K562 (cell line): ENCODE data around the gene DAPK1. TPM values are rescaled to one million over a fixed set of nuclear protein-coding genes. Genes with fewer than 3 reads are reported as not detected.
A peak's percentile ranks its signal among the peaks of the same experiment; 100 is the strongest.

Experiments
- ATAC-seq: fragments of 200-7000 bp; cut with Tn5 transposase; 3 replicates; pipeline ENCODE4 v1.9.1; 2020; ENCODE audit warnings: moderate library complexity
- BruUV-seq: library from RNA; stranded (reverse); fragments of 400-500 nt; replicated peaks from 2 replicates; lab custom pipeline; 2021; lab: Mats Ljungman, UMichigan
- CTCF ChIA-PET: fragments of 300-600 bp; formaldehyde crosslinking; extraction: SDS; loops from one replicate; lab custom pipeline; 2021; ENCODE audit warnings: low intra/inter-chr PET ratio; lab: Yijun Ruan, JAX
- POLR2A ChIA-PET: fragments of 300-600, 350-650 bp; sonication (Branson Sonifier 250); formaldehyde crosslinking; extraction: SDS; loops from one replicate; lab custom pipeline; 2021; ENCODE audit warnings: antibody characterized with exemption, inconsistent platforms; lab: Yijun Ruan, JAX
- DNase-seq, 4 experiments: peaks; one replicate each; pipeline versions ENCODE4 v3.0.0 to v3.0.0-alpha.2; 2011 to 2018; ENCODE audit warnings: low spot score in 3 of 4, mixed read lengths in 3 of 4; ENCODE audit errors: extremely low read depth in 1 of 4
- FAIRE-seq: peaks from 2 replicates; lab custom pipeline; 2011; peaks lifted over from hg19 to GRCh38; lab: Jason Lieb, UNC
- H2AFZ ChIP-seq: 2 replicates; pipeline ENCODE4 v1.6.0; 2011; ENCODE audit warnings: low read depth, low read length, control low read depth, inconsistent platforms
- H3K27ac ChIP-seq: fragments of 200-600 bp; 3 replicates; pipeline ENCODE4 v1.8.0; 2011; ENCODE audit warnings: low read depth, mild to moderate bottlenecking, control low read depth, inconsistent platforms, low read length, moderate library complexity, mixed read lengths; ENCODE audit errors: extremely low read depth
- H3K27me3 ChIP-seq, 2 experiments: fragments of 300-600 bp in 1 of 2; 2 replicates in 1 of 2; 3 replicates in 1 of 2; pipeline versions ENCODE4 v1.6.0 to v1.8.0; 2011; ENCODE audit warnings: inconsistent platforms in 2 of 2, low read length in 2 of 2, mild to moderate bottlenecking in 1 of 2, mixed read lengths in 1 of 2, moderate library complexity in 1 of 2; ENCODE audit not compliant: control insufficient read depth in 2 of 2, insufficient read depth in 2 of 2
- H3K36me3 ChIP-seq: fragments of 300-600 bp; 3 replicates; pipeline ENCODE4 v1.8.0; 2011; ENCODE audit warnings: mild to moderate bottlenecking, low read length, inconsistent platforms; ENCODE audit not compliant: control insufficient read depth, insufficient read depth
- H3K4me1 ChIP-seq, 2 experiments: fragments of 200-600 bp in 1 of 2; replicated peaks in 1 of 2; 2 replicates in 1 of 2; 3 replicates in 1 of 2; pipeline versions ENCODE4 v1.5.1 to v1.8.0; 2011; ENCODE audit warnings: inconsistent platforms in 2 of 2, low read length in 2 of 2, mild to moderate bottlenecking in 1 of 2, mixed read lengths in 1 of 2, moderate library complexity in 1 of 2; ENCODE audit not compliant: control insufficient read depth in 2 of 2, insufficient read depth in 2 of 2
- H3K4me2 ChIP-seq: 2 replicates; pipeline ENCODE4 v1.6.1; 2011; ENCODE audit warnings: low read length, control low read depth, inconsistent platforms, mixed read lengths; ENCODE audit not compliant: insufficient read depth
- H3K4me3 ChIP-seq: fragments of 200-600 bp; sonication (generic), shearing (Covaris generic); 2 replicates; pipeline ENCODE4 v1.5.1; 2016; ENCODE audit warnings: control low read depth, inconsistent platforms
- H3K79me2 ChIP-seq: fragments of 200-600 bp; 3 replicates; pipeline ENCODE4 v1.8.0; 2011; ENCODE audit warnings: low read length, inconsistent platforms; ENCODE audit not compliant: control insufficient read depth, insufficient read depth
- H3K9ac ChIP-seq, 2 experiments: 2 replicates each; pipeline versions ENCODE4 v1.6.0 to v1.6.1; 2011; ENCODE audit warnings: low read depth in 2 of 2, low read length in 2 of 2, control low read depth in 1 of 2, inconsistent platforms in 1 of 2, mild to moderate bottlenecking in 1 of 2, mixed read lengths in 1 of 2; ENCODE audit not compliant: insufficient read depth in 1 of 2
- H3K9me1 ChIP-seq: one replicate; pipeline ENCODE4 v1.6.0; 2011; ENCODE audit warnings: inconsistent platforms, mild to moderate bottlenecking, low read length, moderate library complexity; ENCODE audit not compliant: control insufficient read depth, insufficient read depth
- H3K9me3 ChIP-seq: replicated peaks from 2 replicates; pipeline ENCODE4 v1.5.1; 2011; ENCODE audit warnings: low read depth, low read length, inconsistent platforms; ENCODE audit not compliant: control insufficient read depth, insufficient read depth
- H4K20me1 ChIP-seq: replicated peaks from 2 replicates; pipeline ENCODE4 v1.6.1; 2011; ENCODE audit warnings: low read length, inconsistent platforms, mixed read lengths; ENCODE audit not compliant: control insufficient read depth, insufficient read depth
- ASH1L ChIP-seq: fragments of 450-650 bp; IDR thresholded peaks from 2 replicates; pipeline ENCODE4 v1.6.1; 2018; ENCODE audit warnings: borderline replicate concordance, mild to moderate bottlenecking, low read depth; ENCODE audit not compliant: partially characterized antibody
- CBFA2T3 ChIP-seq: fragments of 450-650 bp; IDR thresholded peaks from 2 replicates; pipeline ENCODE4 v1.6.1; 2017
- CBFB ChIP-seq: sonication (generic); formaldehyde crosslinking; IDR thresholded peaks from 2 replicates; pipeline ENCODE4 v1.4.0; 2020; ENCODE audit warnings: mild to moderate bottlenecking, missing genetic modification reagents
- EGR1 ChIP-seq: fragments of 450-650 bp; conservative IDR thresholded peaks from 2 replicates; pipeline ENCODE4 v1.6.1; 2017; ENCODE audit warnings: mild to moderate bottlenecking
- ELF1 ChIP-seq: fragments of 200-800 bp; sonication (Bioruptor generic); IDR thresholded peaks from 2 replicates; pipeline ENCODE4 v1.6.1; 2016; ENCODE audit warnings: missing genetic modification characterization, missing compliant biosample characterization
- FIP1L1 ChIP-seq: fragments of 200-400 bp; formaldehyde crosslinking; IDR thresholded peaks from 2 replicates; pipeline ENCODE4 v1.6.1; 2018; ENCODE audit warnings: mild to moderate bottlenecking, low read depth, low read length; ENCODE audit not compliant: poor library complexity, severe bottlenecking
- FOXM1 ChIP-seq, 2 experiments: fragments of 450-650 bp in 1 of 2; sonication (generic) in 1 of 2; formaldehyde crosslinking in 1 of 2; IDR thresholded peaks; 2 replicates each; pipeline versions ENCODE4 v1.6.1 to v1.9.0; 2017 to 2022; ENCODE audit warnings: low read depth in 2 of 2, mild to moderate bottlenecking in 2 of 2, missing genetic modification reagents in 1 of 2, moderate library complexity in 1 of 2
- HMG20B ChIP-seq: fragments of 250-450 bp; sonication (Bioruptor Pico); IDR thresholded peaks from 2 replicates; pipeline ENCODE4 v1.5.0; 2021; ENCODE audit warnings: mild to moderate bottlenecking
- NBN ChIP-seq: fragments of 450-650 bp; IDR thresholded peaks from 2 replicates; pipeline ENCODE4 v1.6.1; 2016; ENCODE audit warnings: low read depth, mild to moderate bottlenecking
- RBM17 ChIP-seq: fragments of 200-400 bp; formaldehyde crosslinking; IDR thresholded peaks from 2 replicates; pipeline ENCODE4 v1.6.1; 2017; ENCODE audit warnings: low read depth, mild to moderate bottlenecking, low read length, borderline replicate concordance
- SP2 ChIP-seq: IDR thresholded peaks from 2 replicates; pipeline ENCODE4 v1.6.1; 2011; ENCODE audit warnings: mild to moderate bottlenecking, low read depth, low read length, moderate library complexity; ENCODE audit not compliant: poor library complexity, severe bottlenecking; ENCODE audit errors: extremely low read depth
- XRCC5 ChIP-seq: fragments of 200-400 bp; formaldehyde crosslinking; IDR thresholded peaks from 2 replicates; pipeline ENCODE4 v1.6.1; 2017; ENCODE audit warnings: low read depth, mild to moderate bottlenecking, low read length
- YBX1 ChIP-seq: fragments of 450-650 bp; IDR thresholded peaks from 2 replicates; pipeline ENCODE4 v1.7.1; 2016; ENCODE audit warnings: mild to moderate bottlenecking
- ZNF134 ChIP-seq: fragments of 250-450 bp; sonication (Bioruptor Pico); conservative IDR thresholded peaks from 2 replicates; pipeline ENCODE4 v1.4.0; 2020
- ZNF239 ChIP-seq: fragments of 250-450 bp; sonication (Bioruptor Pico); IDR thresholded peaks from 2 replicates; pipeline ENCODE4 v1.4.0; 2020; ENCODE audit warnings: mild to moderate bottlenecking
- ZNF444 ChIP-seq: fragments of 250-450 bp; sonication (Bioruptor Pico); IDR thresholded peaks from 2 replicates; pipeline ENCODE4 v1.4.0; 2020; ENCODE audit warnings: mild to moderate bottlenecking, moderate library complexity
- ZNF583 ChIP-seq: fragments of 250-450 bp; sonication (Bioruptor Pico); IDR thresholded peaks from 2 replicates; pipeline ENCODE4 v1.4.0; 2020
- ZSCAN32 ChIP-seq: fragments of 450-650 bp; formaldehyde crosslinking; IDR thresholded peaks from 2 replicates; pipeline ENCODE4 v1.4.0; 2020; ENCODE audit warnings: mild to moderate bottlenecking, moderate library complexity
- WGBS: fragments of 100-300 bp; shearing (Covaris generic); methylation state at CpG from one replicate; pipeline ENCODE4 v1.1.6; 2016; ENCODE audit warnings: low coverage, mixed read lengths; ENCODE audit not compliant: insufficient coverage; ENCODE audit errors: missing lambda C conversion rate; 5-methylcytosine and 5-hydroxymethylcytosine counted together
- in situ Hi-C: fragments of 300-500 bp; cut with MboI; formaldehyde crosslinking; loops from 4 replicates; pipeline ENCODE4 v1.15.0; 2018; ENCODE audit warnings: inconsistent platforms, mixed read lengths
- intact Hi-C: fragments of 100-400 bp; cut with micrococcal nuclease; formaldehyde crosslinking; loops from 2 replicates; pipeline ENCODE4 v1.14.2; 2022
- polyA plus RNA-seq, 8 experiments: library from polyadenylated mRNA; depleted of rRNA in 4 of 8; stranded (reverse) in 5 of 8; unstranded in 3 of 8; fragments of >200 nt; fragmentation: Nextera tagmentation in 2 of 8; fragmentation: Illumina TruSeq in 1 of 8; extraction: Ambion mirVana in 2 of 8; extraction: Trizol in 1 of 8; gene quantifications; 2 replicates each; pipeline versions ENCODE4 v1.2.1 to v1.2.3, GENCODE V29; 2011 to 2014; ENCODE audit warnings: inconsistent platforms in 1 of 8, missing spikeins in 1 of 8
- total RNA-seq, 7 experiments: library from RNA; depleted of rRNA in 6 of 7; stranded (reverse); fragments of >200 nt in 6 of 7; fragmentation: Illumina TruSeq in 2 of 7; extraction: Trizol in 2 of 7; gene quantifications; 2 replicates each; pipeline versions ENCODE4 v1.2.1 to v1.2.3, GENCODE V29; 2011 to 2021; ENCODE audit warnings: low replicate concordance in 1 of 7

The DAPK1 gene
- total and polyA plus RNA-seq, 9 of the 15 experiments (the other 6 are each of a cell fraction or from before 2014, with no cell fraction given): 1.7 to 26.4 (median 15.8) TPM

DNA sequence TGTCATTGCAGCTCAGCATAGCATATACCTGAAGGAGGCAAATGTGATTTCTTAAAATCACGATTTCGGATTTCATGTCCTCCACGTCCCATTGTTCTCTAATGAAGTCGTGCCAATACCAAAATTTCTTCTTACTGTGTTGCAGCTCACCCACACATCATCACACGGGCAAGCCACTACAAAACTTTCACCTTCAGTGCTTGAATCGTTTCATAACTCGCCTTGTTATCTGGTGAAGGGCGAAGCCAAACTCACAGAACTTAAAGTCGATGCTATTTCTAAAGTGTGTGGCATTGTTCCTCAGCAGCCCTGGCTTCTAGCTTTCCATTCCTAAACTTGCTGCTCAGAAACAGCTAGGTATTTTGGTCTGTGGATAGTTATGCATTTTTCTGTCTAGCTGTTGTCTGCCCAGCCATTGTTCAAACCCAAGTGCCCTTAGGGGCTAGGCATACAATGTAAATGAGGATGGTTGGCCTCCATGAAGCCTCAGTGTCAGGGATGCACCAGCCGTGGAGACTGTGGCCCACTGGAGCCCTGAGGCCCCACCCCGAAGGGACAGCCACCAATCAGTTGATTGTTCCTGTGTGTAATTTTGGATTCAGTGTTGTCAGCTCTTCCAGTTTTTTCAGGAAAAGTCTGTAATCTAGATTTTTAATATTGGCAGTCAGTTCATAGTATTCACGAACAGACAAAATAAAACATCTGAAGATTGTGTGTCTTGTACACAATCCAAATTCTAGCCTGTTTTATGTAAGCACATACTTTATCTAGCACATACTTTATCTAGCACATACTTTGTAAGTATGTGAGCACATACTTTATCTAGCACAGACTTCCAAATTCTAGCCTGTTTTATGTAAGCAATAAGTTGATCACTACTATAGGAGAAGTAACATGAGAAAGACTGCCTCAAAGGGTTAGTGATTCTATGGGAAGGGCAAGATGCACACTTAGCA is 112.8 kb downstream of the DAPK1 start:
- BruUV-seq: no TSS peak
- Histone ChIP-seq H3K9me3 (no peaks in the 10 kb centered on the region), H3K4me2 (no peak overlapping the region), H3K79me2 (no peaks in the 10 kb centered on the region), H3K9ac (no peak overlapping the region), H3K27ac (no peak overlapping the region), H3K4me1 (peaks cover 3 to 10% of the 10 kb centered on the region in 2 experiments; a peak in 4 of 5 replicates), H3K4me3 (no peak overlapping the region), H2AFZ (no peak overlapping the region), H3K9me1 (peaks cover 4% of the 10 kb centered on the region), H4K20me1 (no peaks in the 10 kb centered on the region), H3K27me3 (no peaks in the 10 kb centered on the region), H3K36me3 (peaks cover 32% of the 10 kb centered on the region; the same call in 2 of the 3 replicates)
- intact Hi-C loops (no loop called here), in situ Hi-C loops (no loop called here)
- WGBS: 75% methylated on average over 10 of the region's 12 CpGs
- POLR2A ChIA-PET: no interaction called here
- CTCF ChIA-PET: no interaction called here
- FAIRE-seq: no peak
- TF ChIP-seq CBFB (CRISPR knock-in tag) (no peak), SP2 (peak; percentile 8)
- ATAC-seq: no peak
- no peak for DNase-seq

- no peak for FAIRE-seq
- ChIA-PET POLR2A (no interaction called here), CTCF (no interaction called here)
- in situ Hi-C loops (no loop called here), intact Hi-C loops (no loop called here)
- H4K20me1 ChIP-seq: no peaks in the 10 kb centered on the region
- no peak for DNase-seq
- peaks cover 25% of the 10 kb centered on the region; the same call in 1 of the 3 replicates for H3K36me3 ChIP-seq
- no peaks in the 10 kb centered on the region for H3K27me3 ChIP-seq
- no peaks in the 10 kb centered on the region for H3K79me2 ChIP-seq
- H3K9me3 ChIP-seq: no peaks in the 10 kb centered on the region
- H3K9me1 ChIP-seq: peaks cover 4% of the 10 kb centered on the region
- no peak overlapping the region for H3K4me2 ChIP-seq
- no peak overlapping the region for H3K9ac ChIP-seq
- ATAC-seq: no peak
- peaks cover 3 to 10% of the 10 kb centered on the region in 2 experiments; a peak in 4 of 5 replicates for H3K4me1 ChIP-seq
- H3K4me3 ChIP-seq: no peak overlapping the region
- no peak overlapping the region for H2AFZ ChIP-seq
- 91% methylated on average over 4 of the region's 4 CpGs for WGBS
- no TSS peak for BruUV-seq
- no peak overlapping the region for H3K27ac ChIP-seq
- TF ChIP-seq EGR1 (no peak), NBN (no peak), FIP1L1 (no peak), FOXM1 (IDR thresholded peaks at IDR 0.05; ENCODE audit: low read depth) (no peak), FOXM1 (CRISPR knock-in tag; IDR thresholded peaks at IDR 0.05; ENCODE audit: low read depth) (no peak), ZNF239 (CRISPR knock-in tag) (no peak), ZNF444 (CRISPR knock-in tag) (no peak), ELF1 (tag) (no peak), ZSCAN32 (CRISPR knock-in tag) (no peak), ZNF134 (CRISPR knock-in tag) (no peak), ZNF583 (CRISPR knock-in tag) (no peak), HMG20B (CRISPR knock-in tag) (no peak), CBFA2T3 (no peak), XRCC5 (no peak), YBX1 (no peak), RBM17 (no peak), ASH1L (no peak)
Measured at GRCh38 chr9:87611776-87612175, 114.1 kb downstream of the DAPK1 start.
